Upper lobe of right lung (tissue), 1 donor: ENCODE measurements around the gene TANK. TPM values are rescaled to one million over a fixed set of nuclear protein-coding genes. Genes with fewer than 3 reads are reported as not detected.
A peak's percentile ranks its signal among the peaks of the same experiment; 100 is the strongest.

Experiments used
- ATAC-seq: fragments of 200-7000 bp; cut with Tn5 transposase; one replicate; pipeline ENCODE4 v1.9.1; 2020; ENCODE audit warnings: mild to moderate bottlenecking, moderate library complexity
- DNase-seq: peaks from one replicate; pipeline ENCODE4 v3.0.0-alpha.2; 2020
- H3K27ac ChIP-seq: fragments of 200-600 bp; one replicate; pipeline ENCODE4 v1.8.0; 2022
- H3K27me3 ChIP-seq: fragments of 200-600 bp; one replicate; pipeline ENCODE4 v1.8.0; 2022; ENCODE audit warnings: mild to moderate bottlenecking
- H3K36me3 ChIP-seq: fragments of 200-600 bp; one replicate; pipeline ENCODE4 v1.8.0; 2022
- H3K4me1 ChIP-seq: fragments of 200-600 bp; one replicate; pipeline ENCODE4 v1.8.0; 2022
- H3K4me3 ChIP-seq: fragments of 200-600 bp; one replicate; pipeline ENCODE4 v1.8.0; 2022; ENCODE audit warnings: mild to moderate bottlenecking
- H3K9me3 ChIP-seq: fragments of 200-600 bp; one replicate; pipeline ENCODE4 v1.8.0; 2022
- CTCF ChIP-seq: fragments of 200-600 bp; IDR thresholded peaks from one replicate; pipeline ENCODE4 v1.8.0; 2022; ENCODE audit warnings: antibody characterized with exemption
- intact Hi-C: fragments of 100-400 bp; cut with DNase I; formaldehyde crosslinking; loops from one replicate; pipeline ENCODE4 v1.11.0; 2022
- total RNA-seq: library from RNA; stranded (reverse); fragmentation: NEBNext Ultra II Directional; extraction: Animal tissue kit (Norgen Biotek cat#: 25700); gene quantifications from one replicate; pipeline ENCODE4 v1.2.1, GENCODE V29; 2021
- donor health status: DM: no; HTN: yes; CAD: no; lungs with severe emphysema.

TANK gene
- total RNA-seq, 1 donor from 2014 or later, result 79.6 TPM

- Histone ChIP-seq H3K27ac (no peak overlapping the region), H3K4me3 (no peak overlapping the region), H3K9me3 (no peaks in the 10 kb centered on the region), H3K27me3 (no peaks in the 10 kb centered on the region), H3K4me1 (no peaks in the 10 kb centered on the region), H3K36me3 (peaks cover 59% of the 10 kb centered on the region)
- no peak for ATAC-seq
- no peak for DNase-seq
- intact Hi-C loops, result no loop called here
- no peak for TF ChIP-seq CTCF
These were observed 48.4 kb downstream of the TANK start for GRCh38 chr2:161208527-161209139.

- DNase-seq (no peak), ATAC-seq (no peak)
- intact Hi-C loops, result no loop called here
- H3K4me3 ChIP-seq, result no peak overlapping the region
- H3K36me3 ChIP-seq, result peaks cover 57% of the 10 kb centered on the region
- H3K27ac ChIP-seq, result no peak overlapping the region
- H3K4me1 ChIP-seq, result no peaks in the 10 kb centered on the region
- H3K9me3 ChIP-seq, result no peaks in the 10 kb centered on the region
- TF ChIP-seq CTCF, result no peak
- no peaks in the 10 kb centered on the region for H3K27me3 ChIP-seq
These were observed 49.7 kb downstream of the TANK start for GRCh38 chr2:161209902-161210301.

- Histone ChIP-seq H3K36me3 (peaks cover 32% of the 10 kb centered on the region), H3K9me3 (no peaks in the 10 kb centered on the region), H3K27ac (no peak overlapping the region), H3K4me3 (no peak overlapping the region), H3K27me3 (no peaks in the 10 kb centered on the region), H3K4me1 (peaks cover 5% of the 10 kb centered on the region)
- no peak for DNase-seq
- ATAC-seq, result no peak
- intact Hi-C loops, result no loop called here
- no peak for TF ChIP-seq CTCF
These were observed 57.5 kb downstream of the TANK start for GRCh38 chr2:161217597-161218185.

- peaks cover 24% of the 10 kb centered on the region for H3K36me3 ChIP-seq
- DNase-seq (no peak), ATAC-seq (no peak)
- intact Hi-C loops, result no loop called here
- TF ChIP-seq CTCF, result no peak
- no peaks in the 10 kb centered on the region for H3K9me3 ChIP-seq
- H3K4me3 ChIP-seq, result no peak overlapping the region
- no peaks in the 10 kb centered on the region for H3K27me3 ChIP-seq
- no peak overlapping the region for H3K27ac ChIP-seq
- peaks cover 5% of the 10 kb centered on the region for H3K4me1 ChIP-seq
These were observed 59.0 kb downstream of the TANK start for GRCh38 chr2:161219211-161219610.

GRCh38 chr2:161223139-161223732 lies 63.0 kb downstream of the TANK start:
- Histone ChIP-seq H3K36me3 (peaks cover 48% of the 10 kb centered on the region), H3K4me3 (no peak overlapping the region), H3K27me3 (no peaks in the 10 kb centered on the region), H3K4me1 (no peaks in the 10 kb centered on the region), H3K9me3 (no peaks in the 10 kb centered on the region), H3K27ac (no peak overlapping the region)
- DNase-seq (no peak), ATAC-seq (peak; percentile 74)
- intact Hi-C loops, result no loop called here
- TF ChIP-seq CTCF, result peak; percentile 77
